Stromal cell of bone marrow (primary cell): ENCODE results near the gene MAU2.

Source experiments
- DNase-seq: peaks from one replicate; pipeline ENCODE4 v3.0.0-alpha.2; 2012; ENCODE audit warnings: low read depth

MAU2 gene

GRCh38 chr19:19320361-19321140 lies at the start of gene MAU2, which contains the start of gene SUGP1:
MAU2 (plus strand) TSS chr19:19320829; CDS start chr19:19320860, 31 bp downstream.
SUGP1 (minus strand) TSS chr19:19320509; CDS start chr19:19320496, 13 bp downstream.
- DNase-seq = peak; percentile 78

GRCh38 chr19:19271828-19272599 lies 48.6 kb upstream of the MAU2 start:
- DNase-seq = no peak

- DNase-seq = no peak
Observed at GRCh38 chr19:19274146-19274545, 46.5 kb upstream of the MAU2 start.

- DNase-seq = no peak
Observed at GRCh38 chr19:19274716-19275565, 45.7 kb upstream of the MAU2 start.

- no peak for DNase-seq
Observed at GRCh38 chr19:19276386-19276785, 44.2 kb upstream of the MAU2 start.

- DNase-seq = no peak
Observed at GRCh38 chr19:19276851-19277250, 43.8 kb upstream of the MAU2 start.

- DNase-seq = no peak
Observed at GRCh38 chr19:19278315-19278714, 42.3 kb upstream of the MAU2 start.

- no peak for DNase-seq
Observed at GRCh38 chr19:19279062-19279612, 41.5 kb upstream of the MAU2 start.

- no peak for DNase-seq
Observed at GRCh38 chr19:19279853-19280252, 40.8 kb upstream of the MAU2 start.

GRCh38 chr19:19280561-19280960 lies 40.1 kb upstream of the MAU2 start:
- DNase-seq = peak; percentile 8

- no peak for DNase-seq
Observed at GRCh38 chr19:19285686-19286085, 34.9 kb upstream of the MAU2 start.

- DNase-seq = no peak
Observed at GRCh38 chr19:19292607-19293006, 28.0 kb upstream of the MAU2 start.

GRCh38 chr19:19294914-19295313 lies 25.7 kb upstream of the MAU2 start:
- DNase-seq = no peak

GRCh38 chr19:19296953-19297689 lies 23.5 kb upstream of the MAU2 start:
- DNase-seq = no peak

GRCh38 chr19:19297759-19298158 lies 22.9 kb upstream of the MAU2 start:
- DNase-seq = no peak

GRCh38 chr19:19300613-19301012 lies 20.0 kb upstream of the MAU2 start:
- DNase-seq = no peak

- no peak for DNase-seq
Observed at GRCh38 chr19:19303411-19303810, 17.2 kb upstream of the MAU2 start.

- DNase-seq = no peak
Observed at GRCh38 chr19:19304186-19304965, 16.3 kb upstream of the MAU2 start.

- DNase-seq = no peak
Observed at GRCh38 chr19:19305066-19305465, 15.6 kb upstream of the MAU2 start.

GRCh38 chr19:19305696-19306095 lies 14.9 kb upstream of the MAU2 start:
- DNase-seq = no peak
